Measurements from ENCODE around the gene IZUMO1.

IZUMO1 gene

GRCh38 chr19:48756686-48757085 is 10.0 kb upstream of the IZUMO1 start:
- no peak for DNase-seq

- no peak for DNase-seq
Observed at GRCh38 chr19:48756212-48756611, 9.5 kb upstream of the IZUMO1 start.

GRCh38 chr19:48755787-48756186 is 9.1 kb upstream of the IZUMO1 start:
- DNase-seq = no peak

- peak; percentile 31 for DNase-seq
Observed at GRCh38 chr19:48755084-48755641, 8.5 kb upstream of the IZUMO1 start, which contains the start of gene FGF21. TSS of gene FGF21 (plus strand) at chr19:48755524. CDS start at chr19:48756237, 713 bp downstream.

- no peak for DNase-seq
Observed at GRCh38 chr19:48752496-48753365, 6.0 kb upstream of the IZUMO1 start, which contains the start of gene FUT1. TSS of gene FUT1 (minus strand) at chr19:48752641. CDS start at chr19:48751281, 1,360 bp downstream.

GRCh38 chr19:48751845-48752495 is 5.3 kb upstream of the IZUMO1 start:
- DNase-seq = no peak

GRCh38 chr19:48750771-48751504 is 4.2 kb upstream of the IZUMO1 start:
- DNase-seq = no peak

- no peak for DNase-seq
Observed at GRCh38 chr19:48750351-48750750, 3.6 kb upstream of the IZUMO1 start.

GRCh38 chr19:48749571-48750198 is 3.0 kb upstream of the IZUMO1 start:
- no peak for DNase-seq

- no peak for DNase-seq
Observed at GRCh38 chr19:48746110-48746509, 599 bp downstream of the IZUMO1 start.

- DNase-seq = peak; percentile 77
Observed at GRCh38 chr19:48745208-48745995, 1.3 kb downstream of the IZUMO1 start.

GRCh38 chr19:48742096-48742495 is 4.6 kb downstream of the IZUMO1 start:
- DNase-seq = no peak

GRCh38 chr19:48741129-48741999 is 5.3 kb downstream of the IZUMO1 start:
- peak; percentile 41 for DNase-seq

GRCh38 chr19:48740164-48740972 is 6.3 kb downstream of the IZUMO1 start, which contains the start of gene RASIP1:
TSS of gene RASIP1 (minus strand) at chr19:48740610. CDS start at chr19:48740282, 328 bp downstream.
- no peak for DNase-seq

- DNase-seq = no peak
Observed at GRCh38 chr19:48739404-48740163, 7.1 kb downstream of the IZUMO1 start.

GRCh38 chr19:48738557-48739403 is 7.9 kb downstream of the IZUMO1 start:
- DNase-seq = peak; percentile 93

- no peak for DNase-seq
Observed at GRCh38 chr19:48737360-48737998, 9.2 kb downstream of the IZUMO1 start.
